WERI-Rb-1 (cell line): ENCODE measurements around the gene BRD8.

Experiments used
- DNase-seq: peaks from one replicate; pipeline ENCODE4 v3.0.0-alpha.2; 2020
- H3K27ac ChIP-seq: fragments of 250-450 bp; sonication (Bioruptor Pico); 2 replicates; pipeline ENCODE4 v1.5.1; 2020; ENCODE audit warnings: mild to moderate bottlenecking, moderate library complexity
- H3K27me3 ChIP-seq: fragments of 250-450 bp; sonication (Bioruptor Pico); 2 replicates; pipeline ENCODE4 v1.5.1; 2021; ENCODE audit warnings: mild to moderate bottlenecking, low read depth, moderate library complexity; ENCODE audit not compliant: insufficient read depth, severe bottlenecking
- H3K36me3 ChIP-seq: fragments of 250-450 bp; sonication (Bioruptor Pico); 2 replicates; pipeline ENCODE4 v1.5.1; 2020; ENCODE audit warnings: mild to moderate bottlenecking, moderate library complexity
- H3K4me3 ChIP-seq: 2 replicates; pipeline ENCODE4 v1.5.1; 2011; ENCODE audit warnings: low read depth, mild to moderate bottlenecking, control low read depth, low read length
- H3K9me3 ChIP-seq: fragments of 250-450 bp; sonication (Bioruptor Pico); 2 replicates; pipeline ENCODE4 v1.5.1; 2021; ENCODE audit warnings: mild to moderate bottlenecking, moderate library complexity; ENCODE audit not compliant: severe bottlenecking
- CTCF ChIP-seq: IDR thresholded peaks from 2 replicates; pipeline ENCODE4 v1.5.1; 2011; ENCODE audit warnings: low read depth, mild to moderate bottlenecking, control low read depth, inconsistent platforms, low read length

Gene BRD8

GRCh38 chr5:138186002-138186447, 7.6 kb upstream of the BRD8 start:
- Histone ChIP-seq H3K36me3 (peaks cover 93% of the 10 kb centered on the region), H3K27me3 (no peaks in the 10 kb centered on the region), H3K27ac (no peak overlapping the region), H3K4me3 (no peak overlapping the region), H3K9me3 (no peaks in the 10 kb centered on the region)
- TF ChIP-seq CTCF, result no peak
- no peak for DNase-seq

DNA sequence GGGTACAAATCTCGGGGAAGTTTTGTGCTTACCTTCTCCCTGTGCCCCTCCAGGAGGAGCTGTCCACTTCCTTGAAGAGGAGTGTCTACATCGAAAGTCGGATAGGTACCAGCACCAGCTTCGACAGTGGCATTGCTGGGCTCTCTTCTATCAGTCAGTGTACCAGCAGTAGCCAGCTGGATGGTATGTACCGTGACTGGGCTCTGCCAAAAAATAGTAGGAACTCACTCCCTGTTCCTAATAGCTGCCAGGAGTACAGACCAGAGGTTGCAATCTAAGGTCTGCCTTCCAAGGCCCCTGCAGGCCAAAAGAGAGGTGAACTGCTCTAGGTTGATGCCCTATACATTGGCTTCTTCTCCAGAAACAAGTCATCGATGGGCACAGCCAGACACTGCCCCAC, 4.4 kb upstream of the BRD8 start:
- Histone ChIP-seq H3K36me3 (peaks cover 75% of the 10 kb centered on the region), H3K9me3 (no peaks in the 10 kb centered on the region), H3K27ac (no peak overlapping the region), H3K27me3 (no peaks in the 10 kb centered on the region), H3K4me3 (no peak overlapping the region)
- DNase-seq, result no peak
- no peak for TF ChIP-seq CTCF

- no peaks in the 10 kb centered on the region for H3K9me3 ChIP-seq
- no peak overlapping the region for H3K4me3 ChIP-seq
- H3K27me3 ChIP-seq, result no peaks in the 10 kb centered on the region
- peaks cover 71% of the 10 kb centered on the region for H3K36me3 ChIP-seq
- no peak overlapping the region for H3K27ac ChIP-seq
- no peak for DNase-seq
- TF ChIP-seq CTCF, result no peak
Observed at GRCh38 chr5:138180841-138181240, 2.4 kb upstream of the BRD8 start.

- H3K27ac ChIP-seq, result peak overlapping the region; percentile 99
- H3K9me3 ChIP-seq, result no peaks in the 10 kb centered on the region
- no peaks in the 10 kb centered on the region for H3K27me3 ChIP-seq
- peak; percentile 55 for TF ChIP-seq CTCF
- DNase-seq, result peak; percentile 22
- peaks cover 67% of the 10 kb centered on the region for H3K36me3 ChIP-seq
- H3K4me3 ChIP-seq, result peak overlapping the region; percentile 91
Observed at GRCh38 chr5:138180183-138180782, 1.9 kb upstream of the BRD8 start.

GRCh38 chr5:138179277-138179857, 937 bp upstream of the BRD8 start:
- no peaks in the 10 kb centered on the region for H3K9me3 ChIP-seq
- H3K27me3 ChIP-seq, result no peaks in the 10 kb centered on the region
- H3K36me3 ChIP-seq, result peaks cover 67% of the 10 kb centered on the region
- peak overlapping the region; percentile 91 for H3K4me3 ChIP-seq
- no peak for DNase-seq
- peak overlapping the region; percentile 99 for H3K27ac ChIP-seq
- TF ChIP-seq CTCF, result no peak
